Colon (tissue), 2 donors: Measurements from ENCODE around the gene ELP6.

ENCODE experiments used
- FAIRE-seq: peaks from 2 replicates; lab custom pipeline; 2012; peaks lifted over from hg19 to GRCh38; lab: Jason Lieb, UNC
- donor health status: control.
- donor health status: control.

Gene ELP6, protein sequence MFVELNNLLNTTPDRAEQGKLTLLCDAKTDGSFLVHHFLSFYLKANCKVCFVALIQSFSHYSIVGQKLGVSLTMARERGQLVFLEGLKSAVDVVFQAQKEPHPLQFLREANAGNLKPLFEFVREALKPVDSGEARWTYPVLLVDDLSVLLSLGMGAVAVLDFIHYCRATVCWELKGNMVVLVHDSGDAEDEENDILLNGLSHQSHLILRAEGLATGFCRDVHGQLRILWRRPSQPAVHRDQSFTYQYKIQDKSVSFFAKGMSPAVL

DNA sequence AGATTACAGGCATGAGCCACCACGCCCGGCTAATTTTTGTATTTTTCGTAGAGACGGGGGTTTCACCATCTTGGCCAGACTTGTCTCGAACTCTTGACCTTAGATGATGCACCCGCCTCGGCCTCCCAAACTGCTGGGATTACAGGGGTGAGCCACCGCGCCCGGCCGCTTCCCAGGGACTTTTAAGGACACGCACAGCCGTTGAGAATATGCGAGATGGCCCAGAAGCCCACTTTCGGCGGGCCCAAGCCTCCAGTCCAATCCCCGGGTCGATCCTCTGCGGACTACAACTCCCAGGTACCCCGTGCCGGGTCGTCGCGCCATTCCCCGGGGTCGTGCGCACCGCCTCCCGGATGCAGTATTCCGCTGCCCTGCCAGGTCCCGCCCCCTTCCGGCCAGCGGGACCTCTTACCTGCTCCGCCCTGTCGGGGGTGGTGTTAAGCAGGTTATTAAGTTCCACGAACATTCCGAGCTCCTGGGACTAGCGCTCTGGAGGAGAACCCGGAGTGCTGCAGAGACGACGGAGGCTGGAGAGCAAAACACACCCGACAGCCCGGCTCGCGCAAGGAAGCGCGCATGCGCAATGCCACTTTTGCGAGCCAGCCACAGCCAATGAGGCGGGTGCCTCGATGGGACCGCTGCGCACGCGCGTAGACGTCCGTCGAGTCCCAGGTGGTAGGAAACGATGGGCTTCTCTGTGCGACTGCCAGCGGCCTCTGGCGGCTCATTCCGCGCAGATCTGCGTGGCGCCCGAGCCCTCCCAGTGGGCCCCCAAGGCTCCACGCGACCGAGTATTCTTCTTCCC is at the start of gene ELP6:
Gene ELP6, minus strand, starts transcription at position 588 of the 805 bp plus-strand sequence. Its CDS starts 122 bp downstream, at position 466.
- no peak for FAIRE-seq

DNA sequence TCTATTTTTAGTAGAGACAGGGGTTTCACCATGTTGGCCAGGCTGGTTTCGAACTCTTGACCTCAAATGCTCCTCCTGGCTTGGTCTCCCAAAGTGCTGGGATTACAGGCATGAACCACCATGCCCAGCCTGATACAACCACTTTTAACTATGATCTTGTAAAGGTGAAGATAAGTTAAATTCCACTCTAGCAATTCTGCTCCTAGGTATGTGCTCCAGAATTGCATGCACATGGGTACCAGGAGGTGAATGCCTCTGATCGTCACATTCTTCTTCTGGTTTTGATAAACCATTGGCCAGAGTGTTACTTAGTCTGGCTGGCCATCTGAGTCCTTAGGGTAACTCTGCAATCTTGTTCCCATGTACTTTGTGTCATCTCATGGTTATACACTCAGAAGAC is 42.8 kb upstream of the ELP6 start:
- FAIRE-seq, result no peak

DNA sequence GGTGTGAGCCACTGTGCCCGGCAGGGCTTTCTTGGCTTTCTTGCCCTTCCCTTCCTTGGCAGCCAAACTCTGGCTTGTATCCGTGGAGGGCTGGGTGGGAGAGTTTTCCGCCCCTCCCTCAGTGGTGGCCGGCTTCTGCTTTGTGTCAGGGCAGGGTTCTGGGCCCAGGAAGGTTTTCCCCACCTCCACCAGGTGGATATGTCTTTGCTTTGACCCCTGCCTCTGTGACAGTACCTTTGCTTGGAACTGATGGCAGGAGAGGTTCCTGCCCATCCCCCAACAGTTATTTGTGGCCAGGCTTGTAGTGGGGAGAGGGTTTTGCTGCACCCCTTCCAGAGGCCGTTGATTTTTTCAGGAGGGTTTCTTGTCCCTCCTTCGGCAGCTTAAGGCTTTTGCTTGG is 40.8 kb upstream of the ELP6 start:
- FAIRE-seq, result no peak

DNA sequence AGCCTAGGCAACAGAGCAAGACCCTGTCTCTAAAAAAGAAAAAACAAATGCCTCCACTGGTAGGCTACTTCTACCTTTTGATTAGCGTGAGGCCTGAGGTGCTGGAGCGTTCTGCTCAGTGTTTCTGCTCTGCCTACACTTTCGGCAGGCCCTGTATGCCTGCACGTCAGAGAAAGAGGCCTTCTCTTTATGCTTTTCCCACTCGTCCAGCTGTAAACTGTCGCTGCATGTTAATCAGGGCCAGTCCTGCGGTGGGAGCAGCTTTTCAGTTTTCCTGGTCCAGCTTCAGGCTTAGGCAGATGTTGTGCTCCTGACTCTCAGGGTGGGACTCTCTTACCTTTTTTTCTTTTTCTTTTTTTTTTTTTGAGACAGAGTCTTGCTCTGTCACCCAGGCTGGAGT is 39.9 kb upstream of the ELP6 start:
- no peak for FAIRE-seq

DNA sequence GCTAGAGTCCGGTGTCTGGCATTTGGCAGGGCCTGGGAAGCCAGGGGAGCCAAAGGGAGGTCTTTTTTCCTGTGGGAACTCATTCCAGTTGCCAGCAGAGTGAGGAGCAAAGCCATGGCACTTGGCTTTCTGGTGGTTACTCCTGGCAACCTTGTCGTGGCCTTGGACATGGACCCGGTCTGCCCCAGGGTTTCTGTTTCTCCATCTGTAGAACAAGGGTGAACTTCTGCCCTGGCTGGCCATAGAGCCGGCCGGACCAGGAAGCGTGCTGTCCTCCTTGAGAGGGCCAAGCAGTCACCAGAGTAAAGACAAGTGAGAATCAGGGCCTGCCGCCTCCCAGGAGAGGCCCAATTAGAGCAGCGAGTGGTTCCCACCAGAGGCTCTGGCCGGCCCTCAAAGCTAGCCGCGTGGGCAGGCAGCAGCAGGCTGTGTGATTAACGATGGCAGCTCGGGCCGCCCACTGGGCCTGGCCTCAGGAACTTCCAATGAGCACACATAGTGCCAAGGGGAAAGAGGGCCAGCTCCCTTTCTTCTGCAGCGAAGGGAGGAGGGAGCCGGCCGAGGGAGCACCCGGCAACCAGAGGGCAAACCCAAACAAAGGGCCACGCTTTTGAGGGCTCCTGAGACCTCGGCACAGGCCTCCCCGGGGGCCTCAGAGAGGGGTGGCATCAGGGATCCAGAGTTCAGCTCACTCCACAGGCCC is 29.1 kb upstream of the ELP6 start:
- no peak for FAIRE-seq

DNA sequence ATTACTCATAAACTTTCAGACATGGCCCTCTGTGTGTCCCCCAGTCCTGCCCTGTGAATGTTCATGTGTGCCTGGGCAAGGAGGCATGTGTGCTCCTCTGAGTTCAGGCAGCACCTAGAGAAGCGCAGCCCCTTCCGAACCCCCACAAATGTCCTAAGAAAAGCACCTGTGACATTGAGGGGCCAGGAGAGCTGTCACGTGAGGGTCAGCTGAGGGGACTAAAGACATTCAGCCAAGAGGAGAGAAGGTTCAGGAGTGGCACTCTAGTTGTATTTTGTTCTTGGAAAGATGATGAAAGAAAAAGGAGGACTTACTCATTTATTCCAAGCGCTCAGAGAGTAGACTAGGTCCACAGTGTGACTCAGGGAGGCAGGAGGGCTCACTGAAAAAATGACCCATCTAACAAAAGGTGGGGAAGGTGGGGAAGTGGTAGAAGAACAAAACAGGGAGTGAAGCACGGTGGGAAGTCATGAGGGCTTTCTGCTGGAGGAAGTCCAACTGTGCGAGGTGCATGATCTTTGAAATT is 28.1 kb upstream of the ELP6 start:
- FAIRE-seq, result no peak

DNA sequence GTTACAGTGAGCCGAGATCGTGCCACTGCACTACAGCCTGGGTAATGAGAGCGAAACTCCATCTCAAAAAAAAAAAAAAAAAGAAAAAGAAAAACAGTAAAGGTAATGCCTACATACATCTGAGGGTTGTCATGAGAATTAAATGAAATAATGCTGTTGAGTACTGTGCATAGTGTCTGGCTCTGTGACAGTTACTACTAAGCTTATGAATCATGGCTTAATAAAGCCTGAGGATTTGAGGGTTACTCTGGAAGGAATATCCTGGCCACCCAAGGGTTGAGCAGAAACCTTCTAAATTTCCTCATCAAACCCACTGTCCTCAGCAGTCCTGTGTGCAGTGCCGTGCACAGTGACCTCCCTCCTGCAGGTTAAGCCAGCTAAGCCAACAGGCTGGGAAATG is 26.8 kb upstream of the ELP6 start:
- FAIRE-seq, result no peak

DNA sequence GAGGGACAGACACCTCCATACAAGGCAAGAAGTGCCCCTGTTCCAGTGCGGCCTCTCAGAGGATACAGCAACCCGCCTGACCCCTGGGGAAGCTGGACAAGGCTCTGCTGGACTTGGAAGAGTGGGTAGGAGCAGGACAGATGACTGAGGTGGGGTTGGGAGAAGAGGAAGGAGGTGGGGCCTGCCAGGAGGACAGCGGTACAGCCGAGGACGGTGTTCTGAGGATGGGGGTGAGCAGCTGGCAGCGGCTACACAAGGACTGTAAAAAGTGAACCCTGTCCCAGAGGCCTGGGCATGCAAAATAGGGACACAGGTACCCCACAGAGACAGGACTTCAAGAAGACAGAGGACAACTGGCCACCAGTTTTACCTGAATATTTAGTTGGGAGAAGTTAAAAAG is 23.5 kb upstream of the ELP6 start:
- no peak for FAIRE-seq

DNA sequence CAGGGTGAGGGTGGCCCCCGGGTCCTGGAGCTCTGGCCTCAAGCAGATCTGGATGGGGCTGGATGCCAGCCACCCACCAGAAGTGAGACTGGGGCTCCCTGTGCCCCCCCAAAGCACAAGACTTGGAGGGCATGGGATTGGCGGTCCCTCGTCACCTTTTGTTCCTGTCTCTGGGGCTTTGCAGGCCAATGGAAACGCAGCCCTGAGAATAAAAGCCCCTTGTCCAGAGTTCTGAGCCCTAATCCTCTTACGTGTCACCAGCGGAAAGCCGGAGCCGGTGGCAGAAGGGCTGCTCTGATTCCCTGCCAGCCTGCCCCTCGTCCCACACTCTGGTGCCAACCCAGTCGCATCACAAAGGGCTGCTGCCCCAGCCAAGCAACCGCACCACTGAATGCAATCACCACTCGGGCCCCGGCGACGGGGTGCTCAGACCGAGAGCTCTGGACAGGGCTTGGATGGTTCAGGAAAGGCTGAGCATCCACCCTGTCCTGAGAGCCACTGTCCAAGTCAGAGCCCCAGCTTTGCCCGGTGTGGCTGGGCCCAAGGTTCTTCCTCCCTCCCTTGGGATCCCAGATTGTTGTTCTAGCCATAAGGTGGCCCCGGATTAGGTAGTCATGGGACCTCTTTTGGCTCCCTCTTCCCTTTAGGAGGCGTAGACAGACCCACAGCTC is 22.8 kb upstream of the ELP6 start:
- no peak for FAIRE-seq

DNA sequence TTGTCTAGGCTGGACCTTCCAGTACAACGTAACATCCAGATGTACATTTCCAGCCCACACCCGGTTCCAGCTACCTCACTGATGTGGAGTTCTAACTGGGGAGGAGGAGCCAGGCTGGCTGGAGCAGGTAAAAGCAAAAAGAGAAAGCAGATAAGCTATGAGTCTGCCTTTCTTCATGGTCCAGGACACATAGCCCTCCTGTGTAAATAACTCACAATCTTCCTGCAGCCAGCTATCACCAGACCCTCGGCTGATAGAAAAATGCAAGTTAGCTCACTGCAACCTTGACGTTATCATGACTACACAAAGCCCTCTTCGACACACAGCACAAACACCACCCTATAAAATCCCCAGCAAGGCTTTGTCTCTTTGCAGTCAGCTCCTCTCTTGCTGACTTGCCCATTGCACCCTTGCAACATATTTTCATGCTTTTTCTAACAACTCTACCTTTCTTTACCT is 20.5 kb upstream of the ELP6 start:
- FAIRE-seq, result no peak

DNA sequence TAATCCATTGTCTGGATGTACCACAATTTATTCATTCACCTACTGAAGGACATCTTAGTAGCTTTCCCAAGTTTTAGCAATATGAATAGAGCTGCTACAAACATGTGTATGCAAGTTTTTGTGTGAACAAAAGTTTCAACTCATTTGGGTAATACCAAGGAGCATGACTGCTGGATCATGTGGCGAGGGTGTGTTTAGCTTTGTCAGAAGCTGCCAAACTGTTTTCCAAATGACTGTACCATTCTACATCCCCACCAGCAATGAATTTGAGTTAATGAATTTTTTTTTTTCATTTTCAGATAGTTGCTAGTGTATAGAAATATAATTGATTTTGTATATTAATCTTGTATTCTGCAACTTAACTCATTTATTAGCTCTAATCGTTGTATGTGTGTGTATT is 20.0 kb upstream of the ELP6 start:
- FAIRE-seq, result no peak

DNA sequence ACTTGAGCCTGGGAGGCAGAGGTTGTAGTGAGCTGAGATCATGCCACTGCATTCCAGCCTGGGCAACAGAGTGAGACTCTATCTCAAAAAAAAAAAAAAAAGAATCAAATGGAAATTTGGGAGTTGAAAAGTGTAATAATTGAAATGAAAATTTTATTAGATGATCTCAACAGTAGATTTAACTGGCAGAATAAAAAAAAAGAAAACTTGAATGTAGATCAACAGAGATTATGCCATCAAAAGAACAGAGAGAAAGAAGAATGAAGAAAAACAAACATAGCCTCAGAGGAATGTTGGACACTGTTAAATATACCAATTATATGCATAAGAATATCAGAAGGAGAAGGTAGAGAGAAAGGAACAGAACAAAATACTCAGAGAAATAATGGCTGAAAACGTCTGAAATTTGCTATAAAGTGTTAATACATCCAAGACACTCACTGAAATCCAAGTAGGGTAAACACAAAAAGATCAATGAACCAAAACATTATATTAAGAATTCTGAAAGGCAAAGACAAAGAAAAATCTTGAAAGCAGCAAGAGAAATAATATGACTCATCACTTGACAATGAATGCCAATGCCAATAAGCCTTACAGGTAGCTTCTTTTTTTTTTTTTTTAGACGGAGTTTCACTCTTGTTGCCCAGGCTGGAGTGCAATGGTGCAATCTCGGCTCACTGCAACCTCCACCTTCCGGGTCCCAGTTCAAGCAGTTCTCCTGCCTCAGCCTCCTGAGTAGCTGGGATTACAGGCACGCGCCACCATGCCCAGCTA is 14.6 kb upstream of the ELP6 start:
- FAIRE-seq, result no peak

DNA sequence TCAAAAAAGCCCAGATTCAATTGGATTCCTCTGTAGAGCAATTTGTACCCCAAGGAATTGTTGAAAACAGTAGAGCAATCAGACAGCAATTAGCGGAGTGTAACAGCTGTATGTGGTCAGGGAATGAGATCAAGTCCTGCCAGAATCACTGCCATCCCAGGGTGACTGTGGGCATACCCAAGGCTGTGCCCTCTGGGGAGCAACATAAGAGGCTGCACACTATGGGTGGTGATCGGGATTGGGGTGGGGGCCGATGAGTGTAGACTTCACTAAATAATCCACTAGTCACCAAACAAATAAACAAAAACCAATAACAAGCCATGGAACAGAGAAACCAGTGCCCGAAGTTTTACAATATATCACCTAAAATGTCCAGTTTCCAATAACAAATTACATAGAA is 12.1 kb upstream of the ELP6 start:
- no peak for FAIRE-seq

DNA sequence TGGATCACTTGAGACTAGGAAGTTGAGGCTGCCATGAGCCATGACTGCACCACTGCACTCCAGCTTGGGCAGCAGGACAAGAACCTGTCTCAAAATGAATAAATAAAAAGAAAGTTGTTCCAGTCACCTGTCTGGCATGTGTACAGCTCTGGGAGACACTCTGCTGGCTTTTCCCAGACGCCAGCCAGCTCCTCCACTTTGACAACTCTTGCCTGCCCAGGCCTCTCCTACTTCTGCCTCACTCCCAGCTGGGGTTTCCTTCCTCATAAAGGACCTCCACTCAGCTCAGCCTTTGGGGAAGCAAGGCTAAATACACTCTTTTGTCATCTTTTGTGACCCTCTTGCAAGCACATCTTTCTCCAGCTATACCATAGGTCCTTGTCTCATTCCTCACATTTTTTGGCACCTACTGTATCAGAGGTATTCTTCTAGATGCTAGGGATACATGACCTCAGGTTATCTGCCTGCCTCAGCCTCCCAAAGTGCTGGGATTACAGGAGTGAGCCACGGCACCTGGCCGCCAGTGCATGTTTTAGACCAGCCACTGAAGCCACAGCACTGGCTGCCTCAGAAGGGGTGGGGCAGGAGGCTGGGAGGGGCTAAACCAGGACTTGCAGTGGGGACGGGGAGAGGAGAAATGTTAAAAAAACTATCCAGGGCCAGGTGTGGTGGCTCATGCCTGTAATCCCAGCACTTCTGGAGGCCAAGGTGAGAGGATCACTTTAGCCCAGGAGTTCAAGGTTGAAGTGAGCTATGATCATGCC is 10.0 kb upstream of the ELP6 start:
- FAIRE-seq, result no peak

DNA sequence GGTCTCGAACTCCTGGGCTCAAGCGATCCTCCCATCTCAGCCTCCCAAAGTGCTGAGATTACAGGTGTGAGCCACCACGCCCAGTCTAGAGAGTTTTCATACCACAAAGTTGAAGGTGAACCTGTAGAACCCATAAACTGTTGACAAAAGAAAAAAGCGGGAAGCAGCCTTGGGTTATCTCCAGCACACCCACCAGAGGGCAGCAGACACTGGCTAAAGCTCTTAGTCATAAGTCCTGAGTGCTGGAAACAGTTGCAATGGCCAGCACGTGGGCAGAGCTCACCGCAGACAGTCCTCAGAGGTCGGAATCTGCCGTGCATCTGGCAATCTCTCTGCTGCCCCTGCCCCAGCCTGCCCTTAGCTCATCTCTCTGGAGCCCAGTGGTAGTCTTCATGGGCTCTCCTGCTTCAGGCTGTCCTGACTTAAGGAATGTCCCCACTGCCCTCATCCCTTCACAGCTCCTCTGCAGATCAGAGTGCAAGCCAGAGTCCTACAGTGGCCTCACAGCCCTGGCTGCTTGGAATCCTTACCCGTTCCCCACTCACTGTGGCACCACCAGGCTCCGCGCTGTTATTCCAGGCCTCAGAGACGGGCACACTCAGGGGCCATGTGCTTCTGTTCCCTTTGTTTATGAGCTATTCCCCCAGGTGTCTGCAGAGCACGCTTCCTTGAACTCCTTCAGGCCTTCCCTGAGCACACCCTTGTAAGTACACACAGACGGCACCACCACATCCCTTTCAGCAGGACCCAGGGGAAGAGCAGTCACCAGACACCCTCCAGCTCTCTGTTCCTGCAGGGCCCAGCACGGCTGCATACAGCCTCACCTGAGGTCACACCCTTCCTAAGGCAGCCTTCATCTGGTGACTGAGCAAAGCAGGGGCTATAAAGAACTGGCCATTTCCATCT is 8.8 kb upstream of the ELP6 start:
- no peak for FAIRE-seq

DNA sequence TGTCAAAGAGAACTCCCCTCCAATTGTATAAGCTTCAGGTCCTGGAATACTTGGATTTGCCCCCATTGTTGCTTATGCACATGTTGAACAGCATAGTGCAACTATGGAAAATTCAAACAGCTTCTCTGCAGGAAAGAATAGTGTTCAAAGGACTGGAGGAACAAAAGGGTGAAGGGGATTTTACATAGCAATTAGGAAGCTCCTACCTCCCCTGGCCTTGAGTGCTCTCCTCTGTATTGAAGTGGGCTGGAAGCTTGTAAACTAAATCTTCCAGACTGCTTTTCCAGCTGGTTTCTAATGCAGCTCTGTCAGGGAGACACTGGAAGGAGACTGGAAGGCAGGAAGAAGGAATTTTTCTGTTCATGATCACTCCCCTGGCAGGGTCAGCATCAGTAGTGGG is 7.2 kb upstream of the ELP6 start:
- FAIRE-seq, result no peak

DNA sequence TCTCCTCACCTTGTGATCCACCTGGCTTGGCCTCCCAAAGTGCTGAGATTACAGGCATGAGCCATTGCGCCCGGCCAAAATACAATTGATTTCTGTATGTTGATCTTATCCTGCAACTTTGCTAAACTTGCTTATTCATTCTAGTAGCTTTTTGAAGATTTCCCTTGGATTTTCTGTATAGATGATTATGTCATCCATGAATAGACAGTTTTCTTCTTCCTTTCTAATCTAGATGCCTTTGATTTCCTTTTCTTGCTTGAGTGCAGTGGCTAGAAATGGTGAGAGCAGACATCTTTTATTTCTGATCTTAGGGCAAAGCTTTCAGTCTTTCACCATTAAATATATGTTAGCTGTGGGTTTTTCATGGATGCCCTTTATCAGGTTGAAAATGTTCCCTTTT is 4.4 kb upstream of the ELP6 start:
- no peak for FAIRE-seq

DNA sequence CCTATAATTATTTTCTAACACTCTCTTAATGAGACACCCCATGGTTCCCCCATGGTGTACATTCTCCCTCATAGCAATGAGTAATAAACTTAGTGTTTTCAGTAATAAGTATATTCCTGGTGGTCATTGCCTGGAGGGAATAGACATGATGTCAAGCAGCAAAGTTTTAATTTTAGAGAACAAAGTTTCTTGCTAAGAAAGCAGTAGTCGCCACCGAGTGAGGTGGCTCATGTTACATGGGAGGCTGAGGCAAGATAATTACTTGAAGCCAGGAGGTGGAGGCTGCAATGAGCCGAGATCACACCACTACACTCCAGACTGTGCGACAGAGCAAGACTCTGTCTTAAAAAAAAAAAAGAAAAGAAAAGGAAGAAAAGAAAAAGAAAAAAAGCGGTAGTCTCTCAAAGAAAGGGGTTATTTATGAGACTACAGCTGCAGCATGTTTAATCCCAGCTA is 2.4 kb upstream of the ELP6 start:
- no peak for FAIRE-seq

DNA sequence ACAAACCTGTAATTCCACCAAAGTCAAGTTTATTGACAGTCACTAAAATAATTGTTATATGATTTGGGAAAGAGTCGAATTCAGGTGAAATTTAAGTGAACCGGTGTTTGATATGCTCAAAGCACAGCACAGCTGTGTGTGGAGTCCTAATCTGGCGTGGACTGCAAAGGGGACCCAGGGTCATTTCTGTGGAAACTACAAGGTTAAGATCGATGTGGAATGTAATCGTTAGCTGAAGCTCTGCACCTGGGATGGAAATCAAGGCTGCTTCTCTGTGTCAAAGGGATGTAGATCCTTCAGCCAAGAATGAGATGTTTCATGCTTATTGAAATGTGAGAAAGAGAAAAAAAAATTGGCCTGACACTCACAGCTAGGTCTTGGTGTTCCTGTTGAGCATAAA is 1.6 kb upstream of the ELP6 start:
- FAIRE-seq, result no peak
